HCEC 1CT (cell line): ENCODE data around the gene WDR18.

Experiments
- DNase-seq: peaks from one replicate; pipeline ENCODE4 v3.0.0-alpha.2; 2017

WDR18 gene

DNA sequence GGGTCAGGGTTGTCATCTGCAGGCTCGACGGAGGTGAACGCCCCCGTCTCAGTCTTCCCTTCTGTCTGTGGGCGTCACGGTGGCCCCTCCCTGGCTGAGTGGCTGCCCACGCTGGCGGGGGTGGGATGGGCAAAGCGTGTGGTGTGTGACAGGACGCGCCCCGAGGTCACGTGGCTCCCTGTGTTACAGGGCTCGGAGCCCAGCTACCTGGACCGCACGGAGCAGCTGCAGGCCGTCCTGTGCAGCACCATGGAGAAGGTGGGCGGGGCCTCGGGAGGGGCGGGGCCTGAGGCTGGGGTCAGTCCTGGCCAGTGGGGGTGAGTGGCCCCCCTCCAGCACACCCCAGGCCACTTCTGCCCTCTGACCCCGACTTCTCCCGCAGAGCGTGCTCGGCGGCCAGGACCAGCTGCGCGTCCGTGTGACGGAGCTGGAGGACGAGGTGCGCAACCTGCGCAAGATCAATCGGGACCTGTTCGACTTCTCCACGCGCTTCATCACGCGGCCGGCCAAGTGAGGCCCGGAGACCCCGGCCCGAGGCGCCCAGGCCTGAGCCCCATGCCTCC lies 9.8 kb downstream of the WDR18 start:
- DNase-seq = no peak

DNA sequence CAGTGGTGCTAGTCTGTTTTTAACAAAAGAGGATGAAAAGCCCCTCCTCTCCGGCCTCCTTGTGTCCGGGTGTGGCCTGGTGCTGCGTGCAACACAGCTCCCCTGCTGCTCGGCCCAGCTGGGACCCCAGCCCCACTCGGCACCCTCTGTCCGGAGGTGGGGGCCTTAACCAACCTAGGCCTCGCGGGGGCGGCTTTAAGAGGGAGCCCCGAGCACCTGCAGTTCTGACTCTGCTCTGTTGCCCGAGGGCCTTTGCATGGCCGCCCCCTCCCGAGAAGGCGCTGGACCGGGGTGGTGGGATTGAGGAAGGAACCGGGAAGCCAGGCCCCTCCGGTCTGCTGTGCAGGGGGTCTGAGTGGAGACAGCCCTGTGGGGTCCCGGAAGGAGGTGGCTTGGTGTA lies 10.4 kb downstream of the WDR18 start:
- DNase-seq = no peak

DNA sequence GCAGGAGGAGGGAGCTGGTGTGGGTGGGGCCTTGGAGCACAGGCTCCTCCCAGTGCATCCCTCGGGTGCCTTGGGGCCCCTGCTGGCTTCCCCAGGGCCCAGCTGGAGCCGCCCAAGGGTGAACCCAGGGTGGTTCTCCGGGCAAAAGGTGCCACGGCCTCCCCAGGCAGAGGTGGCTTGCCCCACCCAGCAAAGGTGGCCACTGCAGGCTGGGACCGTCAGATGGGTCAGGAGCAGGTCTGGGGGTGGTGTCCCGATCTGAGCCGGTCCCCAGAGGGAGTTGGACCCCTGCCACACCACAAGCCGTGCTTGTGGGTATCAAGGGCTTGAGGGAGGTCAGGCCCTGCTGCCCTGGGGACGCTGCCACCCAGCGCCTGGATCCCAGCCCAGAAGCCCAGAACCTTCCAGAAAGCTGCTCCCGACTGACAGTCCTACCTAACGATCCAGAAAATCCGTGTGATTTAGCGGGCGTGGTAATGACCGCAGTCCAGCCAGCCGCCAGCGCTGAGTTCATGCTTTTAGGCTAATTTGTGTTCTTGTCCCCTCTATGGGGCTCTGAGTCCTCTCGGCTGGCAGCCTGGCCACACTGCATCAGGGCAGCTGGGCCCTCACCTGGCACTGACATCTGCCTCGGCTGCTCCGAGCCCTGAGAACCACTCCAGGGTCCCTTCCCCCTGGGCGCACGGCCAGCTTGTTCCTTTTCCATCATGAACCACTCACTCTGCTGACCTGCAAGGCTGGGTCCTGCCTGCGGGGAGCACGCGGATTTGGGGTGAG lies 11.1 kb downstream of the WDR18 start:
- no peak for DNase-seq

DNA sequence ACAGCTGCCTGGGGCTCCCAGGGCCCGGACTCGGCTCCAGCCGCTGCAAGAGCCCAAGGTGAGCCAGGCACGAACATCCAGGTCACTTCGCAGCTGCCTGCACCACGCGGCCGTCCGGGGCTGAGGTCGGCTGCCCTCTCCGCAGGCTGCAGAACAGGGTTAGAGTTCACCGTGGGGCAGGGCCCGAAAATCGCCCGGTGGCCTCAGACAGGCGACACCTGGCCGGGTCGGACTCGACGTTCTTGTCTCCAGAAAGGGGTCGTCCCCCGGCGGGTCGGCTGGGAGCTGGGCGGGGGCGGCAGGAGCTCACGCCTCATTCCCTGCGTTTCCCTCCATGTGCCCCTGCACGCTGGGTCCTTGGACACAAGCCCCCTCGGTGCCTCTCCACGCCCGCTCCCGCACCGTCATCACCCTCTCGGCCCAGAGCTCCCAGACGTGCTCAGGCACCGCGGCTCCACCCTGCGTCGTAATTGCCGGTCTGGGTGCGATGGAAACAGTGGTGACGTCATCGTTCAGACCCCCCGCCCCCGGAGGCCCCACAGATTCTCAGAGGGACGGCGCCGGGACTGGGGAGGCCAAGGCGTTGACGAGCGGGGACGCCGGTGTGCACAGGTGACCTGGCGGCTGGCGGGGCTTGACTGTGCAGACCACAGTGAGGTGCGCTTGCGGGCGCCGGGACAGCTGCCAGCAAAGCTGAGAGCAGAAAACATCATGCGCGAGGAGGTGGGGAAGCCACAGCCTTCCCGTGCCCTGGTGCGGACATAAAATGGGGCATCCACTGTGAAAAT lies 12.1 kb downstream of the WDR18 start:
- DNase-seq = no peak

DNA sequence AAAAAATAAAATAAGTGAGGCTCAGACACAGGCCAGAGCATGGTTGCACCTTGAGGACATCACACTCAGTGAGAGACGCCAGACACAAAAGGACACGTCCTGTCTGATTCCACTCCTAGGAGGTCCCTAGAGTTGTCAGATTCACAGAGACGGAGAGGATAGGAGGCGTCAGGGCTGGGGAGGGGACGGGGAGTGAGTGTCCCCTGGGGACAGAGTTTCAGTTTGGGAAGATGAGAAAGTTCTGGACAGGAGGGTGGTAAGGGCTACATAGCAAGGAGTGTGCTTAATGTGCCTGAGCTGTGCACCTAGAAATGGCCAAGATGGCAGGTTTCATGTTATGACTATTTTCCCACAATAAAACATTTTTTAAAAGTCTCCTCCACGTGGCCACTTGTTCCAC lies 13.9 kb downstream of the WDR18 start:
- no peak for DNase-seq

DNA sequence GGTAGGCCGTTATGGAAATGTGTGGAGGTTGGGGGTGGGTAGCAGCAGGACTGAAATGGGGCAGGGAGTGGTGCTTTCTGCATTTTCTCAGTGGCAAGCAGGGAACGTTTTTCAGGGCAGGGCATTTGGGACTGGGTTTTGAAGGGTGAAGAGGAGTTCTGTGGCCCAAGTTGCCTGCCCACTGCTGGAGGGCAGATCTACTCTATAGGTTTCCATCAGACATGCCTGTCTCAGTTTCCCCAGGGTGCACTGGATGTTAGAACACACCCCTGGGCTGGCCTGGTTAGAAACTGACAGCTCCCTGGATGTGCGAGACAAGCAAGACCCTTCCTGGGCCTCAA lies 15.2 kb downstream of the WDR18 start:
- DNase-seq = no peak

DNA sequence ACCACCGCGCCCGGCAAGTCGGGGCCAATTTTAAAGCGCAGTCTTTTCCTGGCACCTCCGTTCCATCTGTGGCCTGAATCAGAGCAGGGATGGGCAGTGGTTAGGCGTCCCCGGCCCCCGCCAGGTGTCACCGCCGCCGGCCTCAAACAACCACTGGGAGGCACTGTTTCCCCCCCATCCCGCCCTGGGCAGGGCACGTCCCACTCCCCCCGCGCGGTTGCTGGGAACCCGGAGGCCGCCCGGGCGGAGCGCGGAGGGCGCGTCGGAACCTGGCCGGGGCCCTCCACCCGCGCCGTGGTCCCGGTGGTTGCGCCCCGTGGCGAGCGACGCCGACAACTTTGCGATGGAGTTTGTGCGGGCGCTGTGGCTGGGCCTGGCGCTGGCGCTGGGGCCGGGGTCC lies 15.9 kb downstream of the WDR18 start, which contains the start of gene GRIN3B:
Gene GRIN3B (plus strand): TSS at position 325 of the 400 bp plus-strand sequence. CDS start 19 bp downstream, at position 344.
- peak; percentile 46 for DNase-seq

DNA sequence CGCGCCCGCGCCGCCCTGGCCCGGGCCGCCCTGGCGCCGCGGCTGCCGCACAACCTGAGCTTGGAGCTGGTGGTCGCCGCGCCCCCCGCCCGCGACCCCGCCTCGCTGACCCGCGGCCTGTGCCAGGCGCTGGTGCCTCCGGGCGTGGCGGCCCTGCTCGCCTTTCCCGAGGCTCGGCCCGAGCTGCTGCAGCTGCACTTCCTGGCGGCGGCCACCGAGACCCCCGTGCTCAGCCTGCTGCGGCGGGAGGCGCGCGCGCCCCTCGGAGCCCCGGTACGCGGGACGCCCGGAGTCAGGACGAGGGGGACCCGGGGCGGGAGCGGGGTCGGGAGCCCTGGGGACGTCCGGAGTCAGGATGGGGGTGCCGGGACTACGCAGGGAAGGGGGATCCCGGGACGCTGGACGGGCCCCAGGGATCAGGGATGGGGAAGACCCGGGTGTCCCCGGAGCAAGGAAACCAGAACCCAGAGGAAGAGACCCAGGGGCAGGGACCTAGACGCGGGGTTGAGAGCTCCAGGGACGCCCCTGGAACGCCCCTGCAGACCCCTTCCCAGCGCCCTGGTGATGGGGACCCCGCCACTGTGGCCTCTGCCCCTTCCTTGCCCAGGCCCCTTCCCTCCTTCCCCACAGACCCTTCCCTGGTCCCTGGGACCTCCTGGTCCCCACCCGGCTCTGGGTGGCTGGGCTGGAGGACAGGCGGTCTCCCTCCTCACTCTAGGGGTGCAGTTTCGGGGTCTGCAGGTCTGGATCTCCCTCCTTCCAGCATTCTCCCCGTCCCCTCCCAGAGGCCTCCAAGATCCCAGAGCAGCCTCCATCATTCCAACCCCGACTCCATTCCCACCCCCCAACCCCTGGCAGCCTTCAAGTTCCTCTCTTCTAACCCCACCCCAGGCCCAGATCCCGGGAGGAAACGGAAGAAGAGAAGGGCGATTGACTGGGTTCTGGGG lies 16.7 kb downstream of the WDR18 start:
- DNase-seq = no peak

DNA sequence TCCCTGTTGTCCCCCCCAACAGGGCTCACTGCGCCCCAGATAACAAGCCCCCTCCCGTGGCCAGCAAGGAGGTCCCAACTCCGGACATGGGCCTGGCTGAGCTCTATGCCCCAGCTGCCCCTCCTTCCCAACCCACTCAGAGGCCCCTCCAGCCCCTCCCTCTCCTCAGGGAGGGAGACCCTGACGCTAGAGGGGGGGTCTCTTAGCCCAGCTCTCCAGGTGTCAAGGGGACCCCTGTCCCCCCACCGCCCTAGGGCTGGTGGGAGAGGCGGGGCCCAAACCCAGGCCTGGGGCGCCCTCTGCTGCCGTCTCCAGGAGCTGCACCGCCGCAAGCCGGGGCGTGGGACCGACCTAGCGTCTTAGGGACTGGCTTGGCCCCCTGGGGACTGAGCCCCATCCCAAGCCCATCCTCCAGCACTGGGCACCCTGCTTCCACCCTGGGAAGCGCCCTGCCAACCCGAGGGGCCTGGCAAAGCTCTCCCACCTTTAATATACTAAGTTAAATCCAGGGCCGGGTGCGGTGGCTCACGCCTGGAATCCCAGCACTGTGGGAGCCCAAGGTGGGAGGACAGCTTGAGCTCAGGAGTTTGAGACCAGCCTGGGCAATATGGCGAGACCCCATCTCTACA lies 17.5 kb downstream of the WDR18 start:
- no peak for DNase-seq

DNA sequence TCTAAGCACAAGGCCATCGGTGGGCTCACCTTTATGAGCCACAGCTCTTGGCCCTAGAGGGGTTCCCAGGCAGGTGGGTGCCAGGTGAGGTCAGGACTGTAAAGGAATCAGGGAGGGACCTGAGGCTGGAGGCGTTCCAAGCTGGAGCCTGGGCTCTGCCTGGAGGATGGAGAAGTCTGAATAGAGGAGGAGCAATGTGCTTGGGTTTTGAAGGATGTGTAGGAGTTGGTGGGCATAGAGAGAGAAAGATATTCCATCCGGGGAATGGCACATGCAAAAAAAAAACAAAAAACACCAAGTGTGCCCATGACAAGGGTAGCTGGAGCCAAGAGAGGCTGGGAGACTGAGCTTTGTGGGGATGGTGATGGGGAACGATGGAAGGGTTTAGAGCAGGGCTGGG lies 18.5 kb downstream of the WDR18 start:
- no peak for DNase-seq

DNA sequence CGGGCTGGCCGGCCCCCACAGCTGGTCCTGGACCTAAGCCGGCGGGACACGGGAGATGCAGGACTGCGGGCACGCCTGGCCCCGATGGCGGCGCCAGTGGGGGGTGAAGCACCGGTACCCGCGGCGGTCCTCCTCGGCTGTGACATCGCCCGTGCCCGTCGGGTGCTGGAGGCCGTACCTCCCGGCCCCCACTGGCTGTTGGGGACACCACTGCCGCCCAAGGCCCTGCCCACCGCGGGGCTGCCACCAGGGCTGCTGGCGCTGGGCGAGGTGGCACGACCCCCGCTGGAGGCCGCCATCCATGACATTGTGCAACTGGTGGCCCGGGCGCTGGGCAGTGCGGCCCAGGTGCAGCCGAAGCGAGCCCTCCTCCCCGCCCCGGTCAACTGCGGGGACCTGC lies 19.1 kb downstream of the WDR18 start:
- no peak for DNase-seq

DNA sequence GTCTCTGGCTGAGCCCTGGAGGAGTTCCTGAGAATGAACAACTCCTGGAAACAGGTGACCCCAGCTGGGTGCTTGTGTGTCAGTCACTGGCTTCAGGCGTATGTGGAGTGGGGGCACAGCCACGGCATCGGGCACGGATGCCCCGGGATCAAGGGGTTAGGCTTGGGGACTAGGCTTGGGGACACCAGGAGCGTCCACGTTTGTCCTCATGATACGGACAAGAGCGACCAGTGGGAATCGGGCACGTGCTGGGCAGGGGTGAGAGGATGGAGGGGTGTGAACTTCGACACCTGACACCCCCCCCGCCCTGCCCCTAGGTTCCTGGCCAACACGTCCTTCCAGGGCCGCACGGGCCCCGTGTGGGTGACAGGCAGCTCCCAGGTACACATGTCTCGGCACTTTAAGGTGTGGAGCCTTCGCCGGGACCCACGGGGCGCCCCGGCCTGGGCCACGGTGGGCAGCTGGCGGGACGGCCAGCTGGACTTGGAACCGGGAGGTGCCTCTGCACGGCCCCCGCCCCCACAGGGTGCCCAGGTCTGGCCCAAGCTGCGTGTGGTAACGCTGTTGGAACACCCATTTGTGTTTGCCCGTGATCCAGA lies 20.2 kb downstream of the WDR18 start:
- DNase-seq = no peak

DNA sequence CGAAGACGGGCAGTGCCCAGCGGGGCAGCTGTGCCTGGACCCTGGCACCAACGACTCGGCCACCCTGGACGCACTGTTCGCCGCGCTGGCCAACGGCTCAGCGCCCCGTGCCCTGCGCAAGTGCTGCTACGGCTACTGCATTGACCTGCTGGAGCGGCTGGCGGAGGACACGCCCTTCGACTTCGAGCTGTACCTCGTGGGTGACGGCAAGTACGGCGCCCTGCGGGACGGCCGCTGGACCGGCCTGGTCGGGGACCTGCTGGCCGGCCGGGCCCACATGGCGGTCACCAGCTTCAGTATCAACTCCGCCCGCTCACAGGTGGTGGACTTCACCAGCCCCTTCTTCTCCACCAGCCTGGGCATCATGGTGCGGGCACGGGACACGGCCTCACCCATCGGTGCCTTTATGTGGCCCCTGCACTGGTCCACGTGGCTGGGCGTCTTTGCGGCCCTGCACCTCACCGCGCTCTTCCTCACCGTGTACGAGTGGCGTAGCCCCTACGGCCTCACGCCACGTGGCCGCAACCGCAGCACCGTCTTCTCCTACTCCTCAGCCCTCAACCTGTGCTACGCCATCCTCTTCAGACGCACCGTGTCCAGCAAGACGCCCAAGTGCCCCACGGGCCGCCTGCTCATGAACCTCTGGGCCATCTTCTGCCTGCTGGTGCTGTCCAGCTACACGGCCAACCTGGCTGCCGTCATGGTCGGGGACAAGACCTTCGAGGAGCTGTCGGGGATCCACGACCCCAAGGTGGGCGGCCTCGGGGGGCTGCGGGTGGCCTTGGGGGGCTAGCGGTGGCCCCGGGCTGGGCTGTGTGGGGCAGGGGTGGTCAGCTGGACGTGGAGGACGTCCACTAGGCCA lies 20.9 kb downstream of the WDR18 start:
- no peak for DNase-seq

DNA sequence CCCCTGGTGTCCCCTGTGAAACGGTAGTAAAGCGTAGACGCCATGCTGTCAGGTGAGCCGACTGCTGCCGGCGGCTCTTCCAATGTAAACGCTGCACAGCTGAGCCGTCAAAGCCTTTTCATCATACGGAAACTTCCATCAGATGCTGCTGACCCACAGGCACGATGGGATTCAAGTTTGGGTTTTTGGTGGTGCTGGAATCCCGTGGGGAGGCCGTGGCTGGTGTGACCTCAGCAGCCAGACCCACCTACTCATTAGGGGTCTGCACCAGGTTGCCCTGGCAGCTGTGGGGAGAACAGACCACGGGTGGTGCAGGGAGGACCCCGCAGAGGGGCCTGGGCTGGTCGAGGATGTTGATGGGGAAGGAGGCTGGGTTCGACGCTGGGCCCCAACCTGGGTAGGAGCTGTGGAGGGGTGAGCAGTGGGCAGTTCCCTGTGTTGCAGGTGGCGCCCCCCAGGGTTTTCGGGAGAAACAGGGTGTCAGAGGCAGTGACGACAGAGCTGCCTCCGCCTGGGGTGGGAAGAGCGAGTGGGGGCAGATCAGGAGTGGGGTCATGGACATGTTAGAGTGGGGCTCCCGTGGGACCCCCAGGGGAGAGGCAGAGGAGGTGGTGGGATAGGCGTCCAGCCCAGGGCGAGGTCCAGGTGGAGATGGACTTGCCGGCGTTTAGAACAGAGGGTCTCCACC lies 22.7 kb downstream of the WDR18 start:
- DNase-seq = no peak

DNA sequence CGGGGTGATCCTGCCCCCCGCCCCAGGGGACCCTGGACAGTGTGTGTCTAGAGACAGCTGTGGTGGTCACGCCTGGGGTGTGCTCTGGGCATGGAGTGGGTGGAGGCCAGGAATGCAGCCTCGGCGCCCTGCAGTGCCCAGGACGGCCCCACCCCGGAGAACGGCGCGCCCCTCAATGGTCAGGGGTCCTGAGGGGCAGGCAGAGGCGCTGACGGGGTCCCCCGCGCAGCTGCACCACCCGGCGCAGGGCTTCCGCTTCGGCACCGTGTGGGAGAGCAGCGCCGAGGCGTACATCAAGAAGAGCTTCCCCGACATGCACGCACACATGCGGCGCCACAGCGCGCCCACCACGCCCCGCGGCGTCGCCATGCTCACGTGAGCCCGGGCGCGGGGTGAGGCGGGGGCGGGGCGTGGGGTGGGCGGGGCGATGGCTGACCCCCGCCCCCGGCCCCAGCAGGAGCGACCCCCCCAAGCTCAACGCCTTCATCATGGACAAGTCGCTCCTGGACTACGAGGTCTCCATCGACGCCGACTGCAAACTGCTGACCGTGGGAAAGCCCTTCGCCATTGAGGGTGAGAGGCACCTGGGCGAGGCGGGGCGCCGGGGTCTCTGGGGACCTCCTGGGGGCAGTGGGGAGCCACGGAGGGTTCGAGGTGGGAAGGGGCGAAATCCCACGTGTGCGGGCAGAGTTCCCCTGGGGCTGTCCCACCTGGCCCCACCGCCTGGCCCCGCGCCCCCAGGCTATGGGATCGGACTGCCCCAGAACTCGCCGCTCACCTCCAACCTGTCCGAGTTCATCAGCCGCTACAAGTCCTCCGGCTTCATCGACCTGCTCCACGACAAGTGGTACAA lies 23.5 kb downstream of the WDR18 start:
- DNase-seq = no peak

DNA sequence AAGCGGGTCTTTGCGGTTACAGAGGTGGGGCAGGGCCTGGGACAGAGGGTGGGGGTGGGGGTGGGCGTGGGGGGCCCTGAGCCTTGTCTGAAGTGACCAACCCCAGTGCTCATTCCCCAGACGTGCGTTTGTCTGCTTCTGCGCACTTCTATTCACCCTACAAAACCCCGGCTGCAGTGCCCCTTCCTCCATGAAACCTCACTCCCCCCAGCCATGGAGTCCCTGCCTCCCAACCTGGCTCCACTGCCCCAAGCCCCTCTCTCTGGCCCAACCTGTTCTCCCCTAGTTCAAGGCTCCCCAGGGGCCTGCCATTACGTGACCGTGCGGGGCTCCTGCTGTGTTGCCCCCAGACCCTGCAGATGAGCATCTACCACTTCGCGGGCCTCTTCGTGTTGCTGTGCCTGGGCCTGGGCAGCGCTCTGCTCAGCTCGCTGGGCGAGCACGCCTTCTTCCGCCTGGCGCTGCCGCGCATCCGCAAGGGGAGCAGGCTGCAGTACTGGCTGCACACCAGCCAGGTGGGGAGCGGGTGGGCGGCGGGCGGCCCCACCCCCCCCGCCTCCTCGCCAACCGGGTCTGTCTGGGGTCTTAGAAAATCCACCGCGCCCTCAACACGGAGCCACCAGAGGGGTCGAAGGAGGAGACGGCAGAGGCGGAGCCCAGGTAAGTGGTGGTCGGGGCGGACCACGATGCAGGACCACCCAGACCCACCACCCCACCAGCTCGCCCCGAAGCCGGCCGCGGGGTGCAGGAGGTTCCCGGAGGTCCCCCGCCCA lies 24.3 kb downstream of the WDR18 start:
- DNase-seq = no peak

DNA sequence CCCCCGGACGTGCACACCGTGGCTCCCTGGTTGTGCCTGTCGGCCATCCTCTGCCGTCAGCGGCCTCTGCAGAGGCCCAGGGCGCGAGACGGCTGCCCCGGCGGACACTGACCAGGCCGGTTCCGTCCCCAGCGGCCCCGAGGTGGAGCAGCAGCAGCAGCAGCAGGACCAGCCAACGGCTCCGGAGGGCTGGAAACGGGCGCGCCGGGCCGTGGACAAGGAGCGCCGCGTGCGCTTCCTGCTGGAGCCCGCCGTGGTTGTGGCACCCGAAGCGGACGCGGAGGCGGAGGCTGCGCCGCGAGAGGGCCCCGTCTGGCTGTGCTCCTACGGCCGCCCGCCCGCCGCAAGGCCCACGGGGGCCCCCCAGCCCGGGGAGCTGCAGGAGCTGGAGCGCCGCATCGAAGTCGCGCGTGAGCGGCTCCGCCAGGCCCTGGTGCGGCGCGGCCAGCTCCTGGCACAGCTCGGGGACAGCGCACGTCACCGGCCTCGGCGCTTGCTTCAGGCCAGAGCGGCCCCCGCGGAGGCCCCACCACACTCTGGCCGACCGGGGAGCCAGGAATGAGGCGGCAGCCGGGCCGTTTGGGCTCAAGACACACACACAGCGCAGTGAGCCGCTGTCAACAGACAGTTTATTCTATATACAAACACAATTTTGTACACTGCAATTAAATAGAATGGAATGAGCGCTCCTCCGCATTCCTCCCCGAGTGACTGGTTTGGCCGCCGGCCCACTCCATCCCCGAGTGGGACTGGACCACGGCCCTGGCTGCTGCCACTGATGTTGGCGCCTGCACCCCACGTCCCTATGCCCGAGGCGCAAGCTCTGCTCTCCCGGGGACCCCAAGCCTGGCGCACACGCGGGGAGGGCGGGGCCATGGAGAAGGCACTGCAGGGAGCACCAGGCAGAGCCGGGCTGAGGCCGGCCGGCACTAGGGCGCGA lies 25.2 kb downstream of the WDR18 start:
- peak; percentile 74 for DNase-seq
